ENCODE results near the gene FHOD3.

GRCh38 chr18:36593641-36594040 is 296.1 kb downstream of the FHOD3 start:
- TF ChIP-seq EP300 (IDR thresholded peaks at IDR 0.05): no peak
- TF ChIP-seq, protein P1, sequence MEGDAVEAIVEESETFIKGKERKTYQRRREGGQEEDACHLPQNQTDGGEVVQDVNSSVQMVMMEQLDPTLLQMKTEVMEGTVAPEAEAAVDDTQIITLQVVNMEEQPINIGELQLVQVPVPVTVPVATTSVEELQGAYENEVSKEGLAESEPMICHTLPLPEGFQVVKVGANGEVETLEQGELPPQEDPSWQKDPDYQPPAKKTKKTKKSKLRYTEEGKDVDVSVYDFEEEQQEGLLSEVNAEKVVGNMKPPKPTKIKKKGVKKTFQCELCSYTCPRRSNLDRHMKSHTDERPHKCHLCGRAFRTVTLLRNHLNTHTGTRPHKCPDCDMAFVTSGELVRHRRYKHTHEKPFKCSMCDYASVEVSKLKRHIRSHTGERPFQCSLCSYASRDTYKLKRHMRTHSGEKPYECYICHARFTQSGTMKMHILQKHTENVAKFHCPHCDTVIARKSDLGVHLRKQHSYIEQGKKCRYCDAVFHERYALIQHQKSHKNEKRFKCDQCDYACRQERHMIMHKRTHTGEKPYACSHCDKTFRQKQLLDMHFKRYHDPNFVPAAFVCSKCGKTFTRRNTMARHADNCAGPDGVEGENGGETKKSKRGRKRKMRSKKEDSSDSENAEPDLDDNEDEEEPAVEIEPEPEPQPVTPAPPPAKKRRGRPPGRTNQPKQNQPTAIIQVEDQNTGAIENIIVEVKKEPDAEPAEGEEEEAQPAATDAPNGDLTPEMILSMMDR (IDR thresholded peaks at IDR 0.05): no peak
- TF ChIP-seq POLR2A (IDR thresholded peaks at IDR 0.05): no peak
